ENCODE data around the gene PCSK4.
A peak's percentile ranks its signal among the peaks of the same experiment; 100 is the strongest.

PCSK4 gene

DNA sequence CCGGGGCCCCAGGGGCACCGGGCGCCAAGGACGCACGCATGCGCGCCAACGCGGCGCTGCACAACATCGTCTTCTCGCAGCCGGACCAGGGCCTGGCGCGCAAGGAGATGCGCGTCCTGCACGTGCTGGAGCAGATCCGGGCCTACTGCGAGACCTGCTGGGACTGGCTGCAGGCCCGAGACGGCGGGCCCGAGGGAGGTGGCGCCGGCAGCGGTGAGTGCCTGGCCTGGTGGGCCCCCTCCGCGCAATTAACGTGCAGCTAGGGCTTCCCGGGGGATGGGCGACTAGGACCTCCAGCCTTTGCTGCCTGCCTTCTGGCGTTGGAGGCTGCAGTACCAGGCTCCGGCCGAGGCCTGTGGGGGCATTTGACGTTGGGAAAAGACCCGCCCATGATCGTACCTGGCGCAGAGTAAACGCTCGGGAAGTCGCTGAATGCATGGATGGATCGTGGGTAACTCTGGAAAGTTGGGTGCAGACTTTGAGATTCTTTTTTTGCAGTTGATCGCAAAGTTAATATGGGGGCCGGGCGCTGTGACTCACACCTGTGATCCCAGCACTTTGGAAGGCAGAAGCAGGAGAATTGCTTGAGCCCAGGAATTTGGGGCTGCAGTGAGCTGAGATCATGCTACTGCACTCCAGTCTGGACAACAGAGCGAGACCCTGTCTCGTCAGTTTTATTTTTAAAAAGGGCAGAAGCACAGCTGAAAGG, 33.0 kb downstream of the PCSK4 start:
- no peak for FAIRE-seq
- no peak for DNase-seq (ENCODE audit: insufficient read length, low spot score)

DNA sequence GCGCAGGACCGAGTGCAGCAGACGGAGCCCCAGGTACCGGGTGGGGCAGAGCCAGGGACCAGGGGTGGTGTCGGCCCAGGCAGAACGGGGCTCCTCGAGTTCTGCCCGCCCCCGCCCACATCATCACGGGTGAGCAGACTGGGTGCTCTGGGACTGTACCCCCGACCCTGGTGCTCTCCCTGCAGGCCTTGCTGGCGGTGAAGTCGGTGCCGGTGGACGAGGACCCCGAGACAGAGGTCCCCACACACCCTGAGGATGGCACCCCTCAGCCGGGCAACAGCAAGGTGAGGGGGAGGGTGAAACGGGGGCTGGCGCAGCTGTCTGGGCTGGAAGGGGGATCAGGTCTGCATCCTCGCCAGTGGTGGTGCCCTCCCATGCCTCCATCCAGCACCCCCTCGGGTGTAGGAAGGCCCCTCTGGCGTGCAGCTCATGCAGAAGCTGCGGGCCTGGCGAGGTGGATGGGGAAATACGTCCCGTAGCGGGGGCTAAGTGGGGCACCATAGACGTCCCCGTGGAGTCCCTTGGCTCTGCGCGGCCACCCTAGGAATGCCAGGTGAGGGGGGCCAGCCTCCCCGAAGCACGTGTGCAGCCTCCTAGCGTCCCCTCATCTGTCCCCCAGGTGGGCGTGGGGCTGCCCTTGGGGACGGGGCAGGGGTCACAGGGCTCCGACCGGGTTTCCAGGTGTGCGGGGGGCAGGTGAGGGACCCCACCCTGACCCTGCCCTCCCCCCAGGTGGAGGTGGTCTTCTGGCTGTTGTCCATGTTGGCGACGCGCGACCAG, 33.8 kb downstream of the PCSK4 start:
- DNase-seq (ENCODE audit: insufficient read length, low spot score) (no peak), FAIRE-seq (no peak)

DNA sequence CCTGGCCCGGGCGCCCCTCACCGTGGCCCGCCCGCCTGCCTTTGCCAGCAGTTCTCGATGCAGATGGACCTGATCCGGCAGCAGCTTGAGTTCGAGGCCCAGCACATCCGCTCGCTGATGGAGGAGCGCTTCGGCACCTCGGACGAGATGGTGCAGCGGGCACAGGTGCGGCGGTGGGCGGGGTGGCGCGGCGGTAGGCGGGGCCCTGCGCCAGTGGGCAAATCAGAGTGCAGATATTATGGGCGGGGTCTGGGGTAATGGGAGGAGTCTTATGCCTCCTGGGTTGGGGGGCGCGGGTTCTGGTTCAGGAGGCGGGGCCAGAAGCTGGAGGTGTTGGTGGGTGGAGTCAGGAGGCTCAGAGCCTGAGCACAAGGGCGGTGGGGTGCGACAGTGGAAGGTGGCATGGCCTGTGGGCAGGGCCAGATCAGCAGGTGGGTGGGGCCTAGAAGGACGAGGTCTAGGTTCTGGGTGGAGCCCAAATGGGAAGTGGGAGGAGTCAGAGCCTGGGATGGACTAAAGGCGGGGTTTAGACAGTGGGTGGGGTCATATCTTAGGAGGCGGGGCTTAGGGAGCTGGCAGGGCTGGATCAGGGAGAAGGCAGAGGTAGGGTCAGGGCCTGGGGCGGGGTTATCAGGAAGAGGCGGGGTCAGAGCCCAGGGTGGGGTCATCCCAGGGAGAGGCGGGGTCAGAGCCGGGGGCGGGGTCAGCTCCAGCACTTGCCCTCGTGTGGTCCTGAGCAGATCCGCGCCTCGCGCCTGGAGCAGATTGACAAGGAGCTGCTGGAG, 34.6 kb downstream of the PCSK4 start:
- DNase-seq (ENCODE audit: insufficient read length, low spot score), result peak; percentile 78
- FAIRE-seq, result peak; percentile 87

DNA sequence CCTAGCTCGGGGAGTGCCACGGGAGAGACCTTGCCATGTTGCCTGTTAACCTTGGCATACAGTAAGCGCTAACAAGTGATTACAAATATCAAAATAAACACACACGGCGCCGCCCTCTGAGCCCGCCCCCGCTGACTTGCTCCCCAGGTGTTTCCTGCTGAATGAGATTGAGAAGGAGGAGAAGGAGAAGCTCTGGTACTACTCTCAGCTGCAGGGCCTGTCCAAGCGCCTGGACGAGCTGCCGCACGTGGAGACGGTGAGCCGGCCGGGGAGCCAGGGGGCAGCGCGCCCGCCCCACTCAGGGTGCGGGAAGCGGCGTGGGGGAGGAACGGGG, 35.2 kb downstream of the PCSK4 start:
- DNase-seq (ENCODE audit: insufficient read length, low spot score) (no peak), FAIRE-seq (no peak)

DNA sequence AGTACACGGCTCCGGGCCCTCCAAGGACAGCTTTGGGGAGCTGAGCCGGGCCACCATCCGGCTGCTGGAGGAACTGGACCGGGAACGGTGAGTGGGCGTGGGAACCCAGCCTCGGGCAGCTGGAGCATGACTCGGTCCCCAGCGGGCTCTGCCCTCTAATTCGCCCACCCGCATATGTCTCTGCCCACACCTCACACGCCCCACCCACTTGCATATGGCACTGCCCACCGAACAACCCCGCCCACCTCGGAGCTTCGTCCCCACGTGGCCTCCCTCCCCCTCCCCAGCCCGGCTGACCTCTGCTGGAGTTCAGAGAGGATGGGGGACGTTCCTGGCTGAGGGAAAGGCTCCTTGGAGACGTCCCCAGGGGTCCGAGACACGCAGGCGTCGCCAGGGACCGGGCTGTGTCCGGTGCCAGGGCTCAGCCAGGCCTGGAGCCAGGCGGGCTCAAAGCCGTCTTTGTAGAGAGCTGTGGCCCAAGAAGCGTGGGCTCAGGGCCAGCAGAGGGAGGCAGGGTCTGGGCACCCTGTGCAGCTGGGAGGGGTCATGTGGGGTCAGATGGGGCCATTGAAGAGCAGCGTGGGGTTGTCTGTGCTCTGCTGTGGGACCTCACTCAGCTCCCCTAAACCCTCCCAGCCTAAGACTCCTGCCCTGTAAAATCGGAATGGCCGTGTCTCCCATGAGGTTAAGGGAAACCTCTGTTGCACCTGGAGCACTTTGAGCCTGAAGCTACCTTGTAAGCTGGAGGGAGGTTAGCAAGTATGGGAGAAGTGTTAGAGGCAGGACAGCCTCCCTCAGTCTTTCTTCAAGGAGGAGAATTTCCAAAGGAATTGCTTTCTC, 36.4 kb downstream of the PCSK4 start:
- no peak for DNase-seq (ENCODE audit: insufficient read length, low spot score)
- FAIRE-seq, result no peak

DNA sequence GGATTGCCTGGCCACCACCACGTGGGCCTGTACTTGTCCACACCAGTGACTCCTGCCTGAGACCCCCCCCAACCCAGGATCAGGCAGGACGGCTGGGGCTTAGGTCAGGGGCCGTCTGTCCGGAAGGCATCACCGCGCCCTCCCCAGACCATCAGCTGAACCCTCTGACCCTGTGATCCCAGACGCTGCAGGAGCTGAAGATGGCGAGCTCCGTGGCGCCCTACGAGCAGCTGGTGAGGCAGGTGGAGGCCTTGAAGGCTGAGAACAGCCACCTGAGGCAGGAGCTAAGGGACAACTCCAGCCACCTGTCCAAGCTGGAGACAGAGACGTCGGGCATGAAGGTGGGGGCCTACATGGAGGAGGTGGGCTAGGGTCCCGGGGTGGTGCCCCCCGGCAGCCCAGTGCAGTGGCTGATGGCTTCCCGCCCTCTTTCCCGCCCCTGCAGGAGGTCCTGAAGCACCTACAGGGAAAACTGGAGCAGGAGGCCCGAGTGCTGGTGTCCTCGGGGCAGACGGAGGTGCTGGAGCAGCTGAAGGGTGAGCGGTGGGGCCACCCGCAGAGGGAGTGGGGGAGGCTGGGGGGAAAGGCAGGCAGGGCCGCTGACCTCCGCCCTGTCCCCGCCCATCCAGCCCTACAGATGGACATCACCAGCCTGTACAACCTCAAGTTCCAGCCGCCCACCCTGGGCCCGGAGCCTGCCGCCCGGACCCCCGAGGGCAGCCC, 37.2 kb downstream of the PCSK4 start:
- DNase-seq (ENCODE audit: insufficient read length, low spot score) (no peak), FAIRE-seq (no peak)

DNA sequence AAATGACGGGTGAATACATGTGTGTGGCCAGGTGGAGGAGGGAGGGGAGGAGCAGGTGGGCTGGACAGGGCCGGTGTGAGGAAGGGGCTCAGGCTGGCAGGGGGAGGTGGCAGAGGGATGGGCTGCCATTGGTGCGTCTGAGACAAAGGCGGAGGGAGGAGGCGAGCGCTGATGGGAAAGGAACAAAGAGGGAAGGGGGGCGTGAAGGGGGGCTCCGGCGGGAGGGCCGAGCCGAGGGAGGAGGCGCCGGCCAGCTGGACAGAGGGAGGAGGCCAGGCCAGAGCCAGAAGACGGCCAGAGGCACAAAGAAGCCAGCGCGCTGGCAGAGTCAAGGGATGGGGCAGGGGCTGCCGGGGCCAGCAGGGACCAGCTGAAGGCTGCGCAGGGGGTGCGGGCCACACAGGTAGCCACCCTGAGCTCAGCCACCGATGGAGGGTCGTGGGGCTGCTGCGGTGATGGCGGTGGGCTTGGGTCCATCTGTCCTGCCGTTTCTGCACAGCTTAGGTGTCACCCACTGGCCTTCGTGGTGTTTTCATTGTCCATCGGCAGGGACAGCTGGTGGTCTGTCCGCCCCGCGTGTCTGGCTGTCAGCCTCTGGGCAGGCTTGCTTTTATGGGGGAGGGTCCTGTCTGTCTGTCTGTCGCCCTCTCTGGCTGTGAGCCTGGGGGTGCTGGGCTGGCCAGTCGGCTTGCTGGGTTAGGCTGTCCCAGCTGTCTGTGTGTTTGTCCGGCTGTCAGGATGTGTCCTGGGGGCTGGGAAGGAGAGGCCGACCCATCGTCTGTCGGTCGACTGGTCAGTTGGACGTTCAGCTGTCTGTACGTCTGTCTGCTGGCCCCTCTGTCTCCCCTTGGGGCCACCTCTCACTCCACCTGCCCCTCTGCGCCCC, 38.0 kb downstream of the PCSK4 start:
- DNase-seq (ENCODE audit: insufficient read length, low spot score) (no peak), FAIRE-seq (no peak)

DNA sequence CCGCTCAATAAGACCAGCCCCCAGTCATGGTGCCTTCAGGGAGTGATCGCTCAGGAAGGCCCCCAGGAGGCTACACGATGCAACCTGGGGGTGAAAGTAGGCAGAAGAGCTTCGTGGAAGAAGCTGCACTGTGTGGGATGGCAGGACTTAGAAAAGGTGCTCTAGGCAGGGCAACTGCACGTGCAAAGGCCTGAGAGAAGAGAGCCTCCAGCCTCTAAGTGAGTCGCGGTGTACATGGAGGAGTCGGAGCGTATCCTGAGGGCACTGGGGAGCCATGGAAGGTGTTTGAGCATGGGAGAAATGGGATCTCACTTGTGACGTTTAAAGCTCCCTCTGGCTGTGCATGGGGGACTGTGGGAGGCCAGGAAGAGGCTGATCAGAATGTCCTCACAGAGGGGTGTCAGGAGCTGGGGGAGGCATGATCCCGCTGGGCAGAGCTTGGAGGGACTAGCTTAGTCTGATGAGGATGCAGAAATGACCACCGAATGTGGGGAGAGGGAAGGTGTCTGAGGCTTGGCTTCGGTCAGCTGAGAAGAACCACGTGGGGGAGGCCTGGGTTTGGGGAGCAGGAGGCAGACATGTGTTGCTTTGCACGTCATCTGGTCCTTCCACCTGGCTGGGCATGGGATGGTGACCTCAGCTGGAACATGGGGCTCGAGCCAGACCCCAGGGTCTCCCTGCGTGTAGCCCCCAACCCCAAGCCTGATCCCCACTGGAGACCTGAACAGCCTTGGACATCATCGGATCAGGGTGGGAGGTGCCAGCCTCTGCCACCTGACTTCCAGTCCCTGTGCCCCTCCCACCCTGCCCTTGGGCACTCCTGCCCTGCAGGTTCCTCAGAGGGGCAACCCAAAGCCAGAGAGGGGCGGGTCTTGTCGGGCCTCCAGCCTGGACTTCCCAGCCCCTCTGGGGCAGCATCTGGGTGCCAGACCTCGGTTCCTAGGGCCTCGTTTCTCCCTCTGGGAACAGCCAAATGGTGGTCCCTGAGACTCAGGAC, 39.1 kb downstream of the PCSK4 start:
- no peak for FAIRE-seq
- DNase-seq (ENCODE audit: insufficient read length, low spot score), result no peak

DNA sequence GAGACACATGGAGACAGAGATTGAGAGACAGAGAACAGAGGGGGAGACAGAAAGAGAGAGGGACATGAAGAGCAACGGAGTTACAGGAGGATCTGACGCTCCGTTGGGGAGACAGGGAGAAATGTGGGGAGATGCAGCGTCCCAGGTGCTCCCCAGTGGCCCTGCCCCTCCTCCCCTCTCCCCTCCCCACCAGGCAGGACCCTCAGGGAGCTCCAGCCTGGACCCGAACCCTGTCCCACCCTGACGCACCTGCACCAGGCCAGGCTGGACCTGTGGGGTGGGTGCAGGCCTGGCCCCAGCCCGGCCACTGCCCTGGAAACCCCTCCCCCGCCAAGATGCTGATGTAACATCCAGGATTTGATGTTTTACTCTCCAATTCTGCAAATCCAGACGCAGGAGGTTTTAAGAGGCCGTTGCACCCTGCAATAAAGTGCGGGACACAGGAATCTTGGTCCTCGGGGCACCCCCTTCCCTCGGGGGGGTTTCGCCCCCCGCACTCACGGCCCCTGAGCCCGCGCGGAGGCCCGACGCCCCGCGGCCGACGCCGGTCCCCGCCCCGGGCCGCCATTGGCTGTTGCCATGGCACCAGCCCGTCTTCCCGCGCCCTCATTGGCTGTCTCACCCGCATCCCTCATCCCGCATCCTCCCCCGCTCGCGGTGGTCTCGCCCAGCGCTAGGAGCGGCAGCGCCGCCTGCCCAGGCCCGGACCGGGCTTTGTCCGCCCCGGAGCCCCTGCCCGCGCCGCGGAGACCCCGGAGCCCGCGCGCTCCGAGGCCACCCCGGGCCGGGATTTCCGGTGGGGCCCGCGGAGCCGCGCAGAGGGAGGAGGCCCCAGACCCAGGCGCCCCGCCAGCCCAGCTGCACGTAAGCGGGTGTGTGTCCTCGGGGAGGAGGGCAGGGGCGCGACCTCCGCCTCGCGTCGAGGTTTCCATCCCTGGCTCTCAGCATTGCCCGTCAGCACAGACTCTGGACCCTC, 40.4 kb downstream of the PCSK4 start, which contains the start of gene APC2:
APC2 (plus strand) TSS at position 655 of the 976 bp plus-strand sequence. CDS start 2,881 bp downstream, outside the sequence.
- FAIRE-seq, result no peak

DNA sequence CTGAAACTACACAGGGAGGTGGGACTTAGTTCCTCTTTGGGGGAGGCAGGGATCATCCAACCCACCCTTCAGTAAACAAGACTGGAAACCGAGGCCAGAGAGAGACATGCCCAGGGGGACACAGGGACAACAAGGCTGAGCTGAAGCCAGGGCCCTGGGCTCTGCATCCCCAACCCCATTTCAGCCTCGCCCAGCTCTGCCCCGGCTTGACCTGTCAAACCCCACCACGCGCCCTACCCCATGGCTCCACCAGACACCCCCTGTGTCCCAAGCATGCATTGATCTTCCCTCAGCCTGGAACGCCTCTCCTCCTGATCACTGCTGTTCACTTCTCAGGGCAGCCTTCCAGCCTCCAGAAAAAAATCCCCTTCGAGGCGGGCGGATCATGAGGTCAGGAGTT, 42.2 kb downstream of the PCSK4 start:
- FAIRE-seq (no peak), DNase-seq (ENCODE audit: insufficient read length, low spot score) (no peak)

More for the DNA sequence above, 40.4 kb downstream of the PCSK4 start, which contains the start of gene APC2:
- DNase-seq (ENCODE audit: insufficient read length, low spot score), result no peak

DNA sequence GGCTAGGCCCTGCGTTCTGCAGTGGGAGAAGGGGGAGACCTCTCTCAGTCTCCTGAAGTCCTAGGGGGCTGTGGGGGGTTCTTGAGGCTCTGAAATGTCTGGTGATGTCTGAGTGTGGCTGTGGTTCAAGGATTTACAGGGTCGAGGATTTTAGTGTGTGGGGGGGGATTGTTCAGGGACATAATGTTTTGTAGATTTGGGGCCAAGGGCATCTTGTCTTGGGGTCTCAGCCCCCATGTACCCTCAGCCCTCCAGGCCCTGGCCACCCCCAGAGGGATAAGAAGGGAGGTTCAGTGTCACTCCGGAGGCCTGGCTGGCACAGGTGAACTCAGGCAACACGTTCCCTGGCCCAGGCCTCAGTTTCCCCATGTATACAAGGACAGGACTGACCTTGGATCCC, 42.6 kb downstream of the PCSK4 start:
- FAIRE-seq (no peak), DNase-seq (ENCODE audit: insufficient read length, low spot score) (no peak)

DNA sequence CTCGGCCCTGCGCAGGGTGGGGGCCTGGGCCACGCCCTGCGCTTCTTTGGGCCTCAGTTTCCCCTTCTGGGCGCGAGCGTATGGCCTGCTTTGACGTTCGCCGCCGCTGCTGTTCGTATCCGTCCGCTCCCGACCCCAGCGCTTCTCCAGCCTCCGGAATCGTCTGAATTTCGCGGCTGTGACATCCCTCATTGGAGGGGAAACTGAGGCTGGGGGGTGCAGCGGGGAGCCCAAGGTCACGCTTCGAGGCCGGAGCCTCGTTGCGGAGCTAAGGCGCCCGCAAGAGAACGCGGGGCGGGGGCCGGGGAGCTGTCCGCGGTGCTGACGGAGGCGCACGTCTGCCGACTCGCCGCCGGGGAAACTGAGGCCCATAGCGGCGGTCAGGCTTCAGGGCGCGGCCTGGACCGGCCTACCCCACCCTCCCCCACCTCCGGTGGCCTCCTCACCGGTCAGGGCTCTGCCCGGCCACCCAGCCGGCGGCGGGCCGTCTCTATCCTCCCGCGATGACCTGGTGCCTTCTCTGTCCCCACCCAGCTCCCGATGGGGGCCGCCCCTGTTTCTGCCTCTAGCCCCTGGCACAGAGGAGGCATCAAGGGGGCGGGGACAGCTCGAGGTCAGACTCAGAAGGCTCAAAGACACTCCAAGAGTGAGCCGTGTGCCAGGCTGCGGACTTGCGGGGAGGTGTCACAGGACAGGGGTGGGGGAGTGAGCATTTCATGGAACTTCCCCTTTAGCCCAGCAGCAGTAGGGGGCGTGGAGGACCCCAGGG, 43.3 kb downstream of the PCSK4 start:
- FAIRE-seq (no peak), DNase-seq (ENCODE audit: insufficient read length, low spot score) (no peak)

DNA sequence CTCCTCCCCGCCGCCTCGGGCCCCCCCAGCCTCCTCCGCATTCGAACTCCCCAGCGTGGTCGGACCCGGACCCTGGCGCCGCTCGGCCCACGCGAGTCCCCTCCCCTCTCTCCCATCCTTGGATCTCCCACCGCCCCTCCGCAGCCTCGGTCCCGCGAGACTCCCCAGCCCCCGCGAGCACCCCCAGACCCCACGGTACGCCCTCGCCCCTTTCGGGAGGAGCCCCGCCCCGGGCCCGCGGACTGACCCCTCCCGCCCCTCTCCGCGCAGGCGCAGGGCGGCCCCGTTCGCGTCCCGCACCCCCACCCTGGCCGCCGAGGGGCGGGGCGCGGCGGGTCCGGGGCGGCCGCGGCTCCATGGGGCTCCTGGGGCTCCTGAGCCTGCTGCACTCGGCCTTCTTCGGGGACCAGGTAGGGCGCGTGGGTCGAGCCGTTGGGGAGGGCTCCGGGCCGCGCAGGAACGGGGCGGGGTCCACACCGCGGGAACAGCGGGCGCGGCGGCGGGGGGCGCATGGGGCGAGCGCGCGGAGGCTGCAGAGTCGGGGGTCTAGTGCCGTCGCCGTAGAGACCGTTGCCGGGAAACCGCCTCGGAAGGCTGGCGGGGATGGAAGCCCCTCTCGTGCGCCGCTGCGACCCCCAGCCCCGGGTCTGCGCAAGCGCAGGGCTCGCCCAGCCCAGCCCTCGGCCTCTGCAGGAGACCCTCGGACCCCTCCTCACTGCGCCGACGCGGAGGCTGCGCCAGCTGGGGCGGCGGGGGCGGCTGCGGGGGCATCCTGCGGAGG, 44.0 kb downstream of the PCSK4 start:
- FAIRE-seq (no peak), DNase-seq (ENCODE audit: insufficient read length, low spot score) (no peak)

DNA sequence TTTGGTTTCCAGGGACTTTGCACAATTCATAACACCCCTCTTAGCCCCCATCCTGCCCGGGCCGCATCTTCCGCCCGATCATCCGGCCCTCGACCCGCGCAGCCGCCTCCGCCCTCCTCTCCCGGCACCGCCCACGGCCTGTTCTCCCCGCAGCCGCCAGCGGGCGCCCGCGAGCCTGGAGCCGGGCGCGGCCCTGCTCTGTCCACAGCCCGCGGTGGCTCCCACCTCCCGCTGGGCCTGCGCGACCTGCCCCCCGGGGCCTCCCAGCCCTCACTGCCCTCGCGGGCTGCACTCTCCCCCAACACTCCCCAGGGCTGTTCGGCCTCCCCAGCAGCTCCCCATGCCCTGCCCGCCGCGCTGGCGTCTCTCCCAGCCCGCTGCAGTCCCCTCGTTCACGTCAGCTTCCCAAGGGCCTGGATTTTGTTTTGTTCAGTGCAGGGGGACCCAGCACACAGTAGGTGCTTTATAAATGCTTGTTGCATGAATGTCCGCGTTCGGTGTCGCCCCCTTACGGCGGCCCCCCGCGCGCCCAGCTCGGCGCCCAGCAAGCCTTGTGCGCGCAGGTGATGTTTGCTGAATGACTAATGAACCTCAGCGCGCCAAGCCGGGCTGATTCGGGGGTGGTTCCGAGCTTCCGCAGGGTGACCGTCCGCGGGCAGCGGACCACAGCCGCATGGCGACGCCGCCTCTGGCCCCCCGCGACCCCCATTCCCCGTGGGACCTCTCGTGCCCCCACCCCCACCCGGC, 44.8 kb downstream of the PCSK4 start:
- FAIRE-seq, result peak; percentile 45

More for the DNA sequence above, 44.8 kb downstream of the PCSK4 start:
- DNase-seq (ENCODE audit: insufficient read length, low spot score), result peak; percentile 99

All from GM19239 (cell line).